Peyer's patch (tissue), 4 donors: Measurements from ENCODE around the gene TSPO2.

Experiments used
- POLR2A ChIP-seq, 2 donors: fragments of 450-650 bp; IDR thresholded peaks; one replicate each; pipeline ENCODE4 v1.5.1; 2017; ENCODE audit warnings: antibody characterized with exemption in 2 of 2, mild to moderate bottlenecking in 2 of 2, moderate library complexity in 2 of 2
- TF ChIP-seq, protein P1 (sequence below), 6 experiments: fragments of 450-650 bp in 4 of 6; fragments of 200-600 bp in 2 of 6; sonication (generic) in 1 of 6; IDR thresholded peaks; one replicate each; pipeline ENCODE4 v1.5.1; 2017 to 2019; ENCODE audit warnings: antibody characterized with exemption in 6 of 6, mild to moderate bottlenecking in 3 of 6, moderate library complexity in 1 of 6

DNA sequence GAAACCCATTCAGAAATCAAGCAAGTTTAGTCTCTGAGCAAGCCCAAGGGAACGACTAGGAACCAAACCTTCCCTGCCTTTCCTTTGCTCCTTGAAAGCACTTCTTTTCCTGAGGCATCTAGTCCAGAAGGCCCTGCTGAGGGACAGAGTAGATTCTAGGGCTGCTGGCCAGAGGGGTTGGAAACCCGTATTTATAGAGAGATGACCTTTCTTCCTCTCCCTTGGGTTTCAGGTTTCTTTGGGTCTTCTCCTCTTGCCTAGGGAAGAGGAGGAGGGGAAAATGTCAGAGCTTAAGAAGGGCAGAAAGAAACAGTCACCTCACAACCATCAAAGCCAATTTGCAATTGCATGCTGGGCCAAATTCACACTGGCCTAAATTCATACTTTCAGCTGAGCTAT is 16.5 kb downstream of the TSPO2 start:
- TF ChIP-seq, protein P1, sequence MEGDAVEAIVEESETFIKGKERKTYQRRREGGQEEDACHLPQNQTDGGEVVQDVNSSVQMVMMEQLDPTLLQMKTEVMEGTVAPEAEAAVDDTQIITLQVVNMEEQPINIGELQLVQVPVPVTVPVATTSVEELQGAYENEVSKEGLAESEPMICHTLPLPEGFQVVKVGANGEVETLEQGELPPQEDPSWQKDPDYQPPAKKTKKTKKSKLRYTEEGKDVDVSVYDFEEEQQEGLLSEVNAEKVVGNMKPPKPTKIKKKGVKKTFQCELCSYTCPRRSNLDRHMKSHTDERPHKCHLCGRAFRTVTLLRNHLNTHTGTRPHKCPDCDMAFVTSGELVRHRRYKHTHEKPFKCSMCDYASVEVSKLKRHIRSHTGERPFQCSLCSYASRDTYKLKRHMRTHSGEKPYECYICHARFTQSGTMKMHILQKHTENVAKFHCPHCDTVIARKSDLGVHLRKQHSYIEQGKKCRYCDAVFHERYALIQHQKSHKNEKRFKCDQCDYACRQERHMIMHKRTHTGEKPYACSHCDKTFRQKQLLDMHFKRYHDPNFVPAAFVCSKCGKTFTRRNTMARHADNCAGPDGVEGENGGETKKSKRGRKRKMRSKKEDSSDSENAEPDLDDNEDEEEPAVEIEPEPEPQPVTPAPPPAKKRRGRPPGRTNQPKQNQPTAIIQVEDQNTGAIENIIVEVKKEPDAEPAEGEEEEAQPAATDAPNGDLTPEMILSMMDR (IDR thresholded peaks at IDR 0.05) = no peak
- TF ChIP-seq POLR2A (IDR thresholded peaks at IDR 0.05) = no peak
